Middle frontal gyrus (tissue), 1 donor: ENCODE data around the gene PPP4C.
"Not testable (repeated sequence)": the region's sequence is repeated elsewhere in the genome, so short reads cannot be mapped to it uniquely, and the experiment has no call there.

ENCODE experiments used
- DNase-seq: peaks from one replicate; pipeline ENCODE4 v3.0.0-alpha.2; 2015; ENCODE audit warnings: low spot score; ENCODE audit errors: extremely low spot score

The PPP4C gene

DNA sequence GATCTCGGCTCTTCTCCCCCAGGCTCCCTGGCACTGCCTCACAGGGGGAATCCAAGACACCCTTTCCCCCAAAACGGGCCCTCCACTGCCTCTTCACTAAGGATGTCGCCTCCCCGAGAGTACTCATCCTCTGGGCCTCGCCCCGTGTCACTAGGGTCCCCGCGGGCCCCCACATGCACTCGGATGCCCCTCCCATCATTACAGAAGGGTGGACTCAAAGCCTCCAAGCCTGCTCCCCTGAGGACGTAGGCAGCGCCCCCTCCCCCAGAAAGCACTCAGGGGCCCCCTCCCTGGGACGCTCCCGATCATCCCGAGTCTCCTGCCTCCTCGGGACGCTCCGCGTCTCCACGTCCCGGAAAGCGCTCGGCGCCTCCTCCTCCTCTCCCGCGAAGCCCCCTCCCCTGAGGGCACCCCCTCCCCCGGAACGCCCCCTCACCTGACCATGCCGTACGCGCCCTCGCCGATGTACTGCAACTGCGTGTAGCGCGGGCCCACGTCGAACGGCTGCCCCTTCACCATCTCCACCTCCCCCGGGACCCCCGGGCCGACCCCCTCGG is 46.9 kb downstream of the PPP4C start:
- DNase-seq, result no peak

DNA sequence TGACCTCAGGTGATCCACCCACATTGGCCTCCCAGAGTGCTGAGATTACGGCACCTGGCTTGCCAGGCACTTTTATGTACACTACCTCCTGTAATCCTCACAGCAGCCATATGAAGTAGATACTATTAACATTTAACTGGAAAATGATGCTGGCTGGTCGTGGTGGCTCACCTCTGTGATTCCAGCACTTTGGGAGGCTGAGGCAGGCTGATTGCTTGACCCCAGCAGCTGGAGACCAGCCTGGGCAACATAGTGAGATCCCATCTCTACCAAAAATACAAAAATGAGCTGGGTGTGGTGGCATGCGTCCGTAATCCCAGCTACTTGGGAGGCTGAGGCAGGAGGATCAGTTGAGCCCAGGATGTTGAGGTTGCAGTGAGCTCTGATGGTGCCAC is 49.2 kb downstream of the PPP4C start:
- no peak for DNase-seq

DNA sequence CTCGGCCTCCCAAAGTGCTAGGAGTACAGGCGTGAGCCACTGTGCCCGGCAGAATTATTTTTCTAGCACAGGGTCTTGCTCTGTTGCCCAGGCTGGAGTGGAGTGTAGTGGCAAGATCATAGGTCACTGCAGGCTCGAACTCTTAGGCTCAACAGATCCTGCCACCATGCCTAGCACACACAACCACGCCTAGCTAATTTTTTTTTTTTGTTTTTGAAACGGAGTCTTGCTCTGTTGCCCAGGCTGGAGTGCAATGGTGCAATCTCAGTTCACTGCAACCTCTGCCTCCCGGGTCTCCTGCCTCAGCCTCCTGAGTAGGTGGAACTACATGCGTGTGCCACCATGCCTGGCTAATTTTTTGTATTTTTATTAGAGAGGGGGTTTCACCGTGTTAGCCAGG is 49.9 kb downstream of the PPP4C start:
- DNase-seq, result not testable (repeated sequence)

DNA sequence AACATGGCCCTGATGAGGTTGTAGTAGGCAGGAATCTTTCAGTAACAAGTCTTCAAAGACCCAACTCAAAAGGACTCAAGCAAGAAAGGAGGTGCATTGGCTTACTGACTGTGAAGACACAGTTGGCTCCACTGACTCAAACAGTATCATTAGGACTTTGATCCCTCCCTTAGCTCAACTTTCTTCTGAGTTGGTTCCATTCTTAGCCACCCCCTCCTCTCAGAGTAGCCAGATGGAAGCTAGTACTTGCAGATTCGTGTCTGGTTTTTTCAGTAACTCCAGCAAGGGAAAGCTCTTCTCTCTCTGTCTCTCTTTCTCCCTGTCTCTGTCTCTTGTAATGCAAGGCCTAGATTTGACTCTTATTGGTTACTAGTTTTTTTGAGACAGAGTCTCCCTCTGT is 52.2 kb downstream of the PPP4C start:
- DNase-seq, result no peak

DNA sequence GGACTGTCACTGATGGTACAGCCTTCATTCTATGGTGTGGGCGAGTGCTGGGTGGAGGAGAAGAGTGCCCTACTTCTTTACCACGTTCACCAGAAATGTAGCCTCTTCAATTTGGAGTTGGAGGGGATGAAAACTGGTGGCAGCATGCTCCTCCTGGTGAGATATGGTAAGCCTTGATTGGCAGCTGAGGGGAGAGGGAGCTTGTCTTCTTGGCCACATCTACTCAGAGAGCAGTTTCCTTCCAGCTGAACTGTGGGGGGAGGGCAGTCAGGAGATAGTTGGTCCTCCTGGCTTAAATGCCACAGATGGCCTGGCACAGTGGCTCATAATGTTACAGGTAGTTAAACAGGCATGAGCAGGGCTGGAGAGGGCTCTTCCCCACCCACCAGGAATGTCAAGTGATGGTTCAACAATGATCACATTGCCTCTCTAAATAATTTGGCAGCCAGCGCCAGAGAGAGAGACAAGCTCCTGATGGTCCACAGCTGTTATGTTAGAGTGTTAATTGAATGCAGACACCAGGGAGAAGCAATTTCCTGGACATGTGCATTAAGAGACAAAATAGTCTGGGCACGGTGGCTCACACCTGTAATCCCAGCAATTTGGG is 56.2 kb downstream of the PPP4C start:
- no peak for DNase-seq

DNA sequence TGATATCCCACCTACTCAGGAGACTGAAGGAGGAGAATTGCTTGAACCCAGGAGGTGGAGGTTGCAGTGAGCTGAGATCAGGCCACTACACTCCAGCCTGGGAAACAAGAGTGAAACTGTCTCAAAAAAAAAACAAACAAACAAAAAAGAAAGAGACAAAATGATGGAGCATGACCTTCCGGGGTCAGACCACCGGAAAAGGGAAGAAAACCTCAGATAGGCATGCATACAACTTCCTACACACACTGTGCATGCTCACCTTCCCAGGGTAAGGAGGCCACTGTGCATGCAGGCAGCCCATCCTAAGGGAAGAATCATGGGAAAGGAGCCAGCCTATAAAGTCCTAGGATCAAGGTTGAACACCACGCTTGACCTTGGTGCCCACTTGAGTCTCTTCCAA is 56.8 kb downstream of the PPP4C start:
- no peak for DNase-seq
